Lower leg skin (tissue), 4 donors: Measurements from ENCODE around the gene KDM2B. TPM values are rescaled to one million over a fixed set of nuclear protein-coding genes. Genes with fewer than 3 reads are reported as not detected.

Experiments used
- DNase-seq, 2 donors: peaks; one replicate each; pipeline ENCODE4 v3.0.0-alpha.2; 2019; ENCODE audit warnings: low spot score in 2 of 2
- H3K4me3 ChIP-seq: fragments of 200-600 bp; sonication (generic); 2 replicates; pipeline ENCODE4 v1.5.1; 2017; ENCODE audit warnings: mild to moderate bottlenecking, low read depth; ENCODE audit not compliant: poor library complexity, severe bottlenecking
- CTCF ChIP-seq, 3 donors: fragments of 450-650 bp; IDR thresholded peaks; one replicate each; pipeline ENCODE4 v1.5.1; 2016; ENCODE audit warnings: antibody characterized with exemption in 3 of 3, mild to moderate bottlenecking in 3 of 3, moderate library complexity in 2 of 3
- POLR2A ChIP-seq, 2 donors: fragments of 450-650 bp; IDR thresholded peaks; one replicate each; pipeline ENCODE4 v1.6.1; 2016 to 2017; ENCODE audit warnings: antibody characterized with exemption in 2 of 2, mild to moderate bottlenecking in 1 of 2, moderate library complexity in 1 of 2
- WGBS, 2 donors: methylation state at CpG; one replicate each; pipeline ENCODE4 v1.1.5; 2018; 5-methylcytosine and 5-hydroxymethylcytosine counted together
- intact Hi-C: fragments of 100-400 bp; cut with DNase I; formaldehyde crosslinking; loops from one replicate; pipeline ENCODE4 v1.15.0; 2023; ENCODE audit warnings: low total_unique reads
- total RNA-seq, 4 donors: library from RNA; depleted of rRNA; stranded (reverse); fragments of >200 nt; gene quantifications; one replicate each; pipeline ENCODE4 v1.1.0, GENCODE V29; 2016

KDM2B gene
- total RNA-seq, 4 donors from 2014 or later = 28.9 to 72.1 (median 47.9) TPM

- 43 to 56% methylated on average over 16 of the region's 16 CpGs for WGBS, 2 donors
- no peak for DNase-seq
- H3K4me3 ChIP-seq = no peak overlapping the region
- TF ChIP-seq CTCF (IDR thresholded peaks at IDR 0.05) = no peak
- TF ChIP-seq POLR2A (IDR thresholded peaks at IDR 0.05) = no peak
- intact Hi-C loops = no loop called here
Observed at GRCh38 chr12:121561009-121561395, 19.8 kb downstream of the KDM2B start.

GRCh38 chr12:121560392-121561008 lies 20.3 kb downstream of the KDM2B start:
- TF ChIP-seq CTCF (IDR thresholded peaks at IDR 0.05) (no peak), POLR2A (IDR thresholded peaks at IDR 0.05) (no peak)
- DNase-seq = no peak
- WGBS, 2 donors = 54 to 56% methylated on average over 8 of the region's 8 CpGs
- no peak overlapping the region for H3K4me3 ChIP-seq
- intact Hi-C loops = no loop called here

- 89 to 96% methylated on average over 7 of the region's 7 CpGs for WGBS, 2 donors
- no peak for TF ChIP-seq POLR2A (IDR thresholded peaks at IDR 0.05)
- H3K4me3 ChIP-seq = no peak overlapping the region
- DNase-seq = no peak
- intact Hi-C loops = no loop called here
Observed at GRCh38 chr12:121558956-121559355, 21.9 kb downstream of the KDM2B start.

- intact Hi-C loops = loop anchor here (5.0 kb wide), 1 partner anchor 131 kb away; no protein-coding TSS in a partner anchor
- DNase-seq = no peak
- WGBS, 2 donors = 90 to 92% methylated on average over 13 of the region's 13 CpGs
- TF ChIP-seq CTCF (IDR thresholded peaks at IDR 0.05) = no peak
- H3K4me3 ChIP-seq = no peak overlapping the region
Observed at GRCh38 chr12:121550974-121551634, 29.7 kb downstream of the KDM2B start.

- intact Hi-C loops = no loop called here
- no peak for DNase-seq
- WGBS, 2 donors = 81 to 86% methylated on average over 7 of the region's 7 CpGs
- TF ChIP-seq POLR2A (IDR thresholded peaks at IDR 0.05) (no peak), CTCF (IDR thresholded peaks at IDR 0.05) (no peak)
- H3K4me3 ChIP-seq = no peak overlapping the region
Observed at GRCh38 chr12:121549075-121549474, 31.7 kb downstream of the KDM2B start.

GRCh38 chr12:121545480-121545879 lies 35.3 kb downstream of the KDM2B start:
- DNase-seq = no peak
- intact Hi-C loops = no loop called here
- WGBS, 2 donors = 90 to 93% methylated on average over 6 of the region's 6 CpGs
- no peak overlapping the region for H3K4me3 ChIP-seq
- TF ChIP-seq CTCF (IDR thresholded peaks at IDR 0.05) = no peak
- no peak for TF ChIP-seq POLR2A (IDR thresholded peaks at IDR 0.05)
